GM12891 (cell line): ENCODE results near the gene PPARA.

ENCODE experiments used
- PAX5 ChIP-seq: IDR thresholded peaks from 2 replicates; pipeline ENCODE4 v1.6.1; 2011; ENCODE audit warnings: low read length, moderate library complexity, mild to moderate bottlenecking; ENCODE audit not compliant: insufficient read depth, severe bottlenecking
- POLR2A ChIP-seq: IDR thresholded peaks from 2 replicates; pipeline ENCODE4 v1.6.1; 2011; ENCODE audit warnings: low read depth, low read length, control low read depth
- POLR2AphosphoS5 ChIP-seq: IDR thresholded peaks from 2 replicates; pipeline ENCODE4 v1.6.1; 2011; ENCODE audit warnings: low read depth, low read length, control low read depth
- SPI1 ChIP-seq: IDR thresholded peaks from 2 replicates; pipeline ENCODE4 v1.6.1; 2011; ENCODE audit warnings: low read depth, low read length, control low read depth
- TAF1 ChIP-seq: IDR thresholded peaks from 2 replicates; pipeline ENCODE4 v1.6.1; 2011; ENCODE audit warnings: low read depth, low read length, control low read depth

- TF ChIP-seq POLR2A (no peak), TAF1 (no peak), POLR2AphosphoS5 (no peak), PAX5 (no peak), SPI1 (no peak)
These were observed 25.8 kb upstream of the PPARA start for GRCh38 chr22:46124383-46125144.
